Smooth muscle cell (in vitro differentiated cells): ENCODE results near the gene PXMP2. TPM values are rescaled to one million over a fixed set of nuclear protein-coding genes. Genes with fewer than 3 reads are reported as not detected.
"Not testable (repeated sequence)": the region's sequence is repeated elsewhere in the genome, so short reads cannot be mapped to it uniquely, and the experiment has no call there.

ENCODE experiments used
- DNase-seq: peaks from one replicate; lab custom pipeline; 2025; ENCODE audit not compliant: unreplicated experiment; lab: John Stamatoyannopoulos, UW
- H2AFZ ChIP-seq: fragments of 200-600 bp; sonication (generic); 2 replicates; pipeline ENCODE4 v1.6.0; 2016; ENCODE audit warnings: antibody characterized with exemption, low read depth, mild to moderate bottlenecking
- H3F3A ChIP-seq: fragments of 200-600 bp; sonication (generic); 2 replicates; pipeline ENCODE4 v1.6.0; 2017; ENCODE audit warnings: antibody characterized with exemption, low read depth
- H3K27ac ChIP-seq: fragments of 200-600 bp; sonication (generic); 2 replicates; pipeline ENCODE4 v1.5.1; 2016; ENCODE audit warnings: low read depth, mild to moderate bottlenecking
- H3K27me3 ChIP-seq: fragments of 200-600 bp; sonication (generic); 2 replicates; pipeline ENCODE4 v1.6.1; 2016; ENCODE audit warnings: low read depth, mild to moderate bottlenecking
- H3K36me3 ChIP-seq: fragments of 200-600 bp; sonication (generic); 2 replicates; pipeline ENCODE4 v1.5.1; 2016; ENCODE audit warnings: low read depth
- H3K4me1 ChIP-seq: fragments of 200-600 bp; sonication (generic); 2 replicates; pipeline ENCODE4 v1.5.1; 2016; ENCODE audit warnings: low read depth
- H3K4me2 ChIP-seq: fragments of 200-600 bp; sonication (generic); 2 replicates; pipeline ENCODE4 v1.6.0; 2016; ENCODE audit warnings: mild to moderate bottlenecking
- H3K4me3 ChIP-seq: fragments of 200-600 bp; sonication (generic); 2 replicates; pipeline ENCODE4 v1.5.1; 2016; ENCODE audit warnings: mild to moderate bottlenecking
- H3K79me2 ChIP-seq: fragments of 200-600 bp; sonication (generic); 2 replicates; pipeline ENCODE4 v1.6.0; 2016; ENCODE audit warnings: low read depth, mild to moderate bottlenecking
- H3K9ac ChIP-seq: fragments of 200-600 bp; sonication (generic); 2 replicates; pipeline ENCODE4 v1.6.0; 2016; ENCODE audit warnings: low read depth
- H3K9me3 ChIP-seq: fragments of 200-600 bp; sonication (generic); replicated peaks from 2 replicates; pipeline ENCODE4 v1.5.1; 2016; ENCODE audit warnings: low read depth
- H4K20me1 ChIP-seq: fragments of 200-600 bp; sonication (generic); 2 replicates; pipeline ENCODE4 v1.6.0; 2016; ENCODE audit warnings: low read depth
- WGBS: methylation state at CpG from one replicate; pipeline ENCODE4 v1.1.7; 2016; ENCODE audit warnings: low lambda C conversion rate; 5-methylcytosine and 5-hydroxymethylcytosine counted together
- polyA plus RNA-seq: library from polyadenylated mRNA; unstranded; fragments of >200 nt; fragmentation: Nextera tagmentation; extraction: Ambion mirVana; gene quantifications from 2 replicates; pipeline ENCODE4 v1.2.1, GENCODE V29; 2016
- small RNA-seq: library from RNA; depleted of rRNA; stranded (forward); fragments of <200 nt; gene quantifications from one replicate; pipeline ENCODE3, GENCODE V24; 2014
- total RNA-seq: library from RNA; depleted of rRNA; stranded (reverse); fragments of >200 nt; gene quantifications from 2 replicates; pipeline ENCODE4 v1.2.3, GENCODE V29; 2014
- TF ChIP-seq, protein P1 (sequence below): fragments of 200-600 bp; sonication (generic); IDR thresholded peaks from 2 replicates; pipeline ENCODE4 v1.5.1; 2017; ENCODE audit warnings: borderline replicate concordance, mild to moderate bottlenecking, antibody characterized with exemption; ENCODE audit not compliant: insufficient read depth, poor library complexity, severe bottlenecking

Gene PXMP2
- total and polyA plus RNA-seq, 2 experiments from 2014 or later = 14.7 to 25.0 TPM

DNA sequence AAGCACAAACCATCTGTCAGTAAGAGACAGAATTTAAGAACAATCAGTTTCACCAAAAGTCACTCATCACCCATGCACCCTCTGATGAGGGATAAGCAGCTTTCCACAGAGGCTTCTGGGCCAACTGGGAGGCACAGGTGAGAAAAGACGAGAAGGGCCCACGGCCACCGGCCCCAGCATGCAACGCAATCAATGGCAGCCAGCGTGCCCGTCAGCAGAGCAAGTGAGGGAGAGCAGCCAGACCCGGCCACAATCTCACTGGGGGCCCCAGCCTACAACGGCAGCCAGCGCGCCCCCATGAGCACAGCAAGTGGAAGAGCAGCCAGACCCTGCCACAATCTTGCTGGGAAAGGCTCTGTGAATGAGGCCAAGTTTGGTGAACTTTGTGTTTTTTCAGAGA is 60.9 kb downstream of the PXMP2 start:
- 95% methylated on average over 10 of the region's 10 CpGs for WGBS
- no peaks in the 10 kb centered on the region for H3K27me3 ChIP-seq
- no peak overlapping the region for H2AFZ ChIP-seq
- no peak for DNase-seq
- no peaks in the 10 kb centered on the region for H3K4me1 ChIP-seq
- H3K36me3 ChIP-seq = peaks cover 7% of the 10 kb centered on the region
- H4K20me1 ChIP-seq = peaks cover 97% of the 10 kb centered on the region
- no peak overlapping the region for H3K27ac ChIP-seq
- no peak overlapping the region for H3K4me3 ChIP-seq
- no peak overlapping the region for H3K4me2 ChIP-seq
- H3F3A ChIP-seq = no peaks in the 10 kb centered on the region
- peaks cover 85% of the 10 kb centered on the region for H3K79me2 ChIP-seq
- no peak overlapping the region for H3K9ac ChIP-seq
- no peaks in the 10 kb centered on the region for H3K9me3 ChIP-seq
- TF ChIP-seq, protein P1, sequence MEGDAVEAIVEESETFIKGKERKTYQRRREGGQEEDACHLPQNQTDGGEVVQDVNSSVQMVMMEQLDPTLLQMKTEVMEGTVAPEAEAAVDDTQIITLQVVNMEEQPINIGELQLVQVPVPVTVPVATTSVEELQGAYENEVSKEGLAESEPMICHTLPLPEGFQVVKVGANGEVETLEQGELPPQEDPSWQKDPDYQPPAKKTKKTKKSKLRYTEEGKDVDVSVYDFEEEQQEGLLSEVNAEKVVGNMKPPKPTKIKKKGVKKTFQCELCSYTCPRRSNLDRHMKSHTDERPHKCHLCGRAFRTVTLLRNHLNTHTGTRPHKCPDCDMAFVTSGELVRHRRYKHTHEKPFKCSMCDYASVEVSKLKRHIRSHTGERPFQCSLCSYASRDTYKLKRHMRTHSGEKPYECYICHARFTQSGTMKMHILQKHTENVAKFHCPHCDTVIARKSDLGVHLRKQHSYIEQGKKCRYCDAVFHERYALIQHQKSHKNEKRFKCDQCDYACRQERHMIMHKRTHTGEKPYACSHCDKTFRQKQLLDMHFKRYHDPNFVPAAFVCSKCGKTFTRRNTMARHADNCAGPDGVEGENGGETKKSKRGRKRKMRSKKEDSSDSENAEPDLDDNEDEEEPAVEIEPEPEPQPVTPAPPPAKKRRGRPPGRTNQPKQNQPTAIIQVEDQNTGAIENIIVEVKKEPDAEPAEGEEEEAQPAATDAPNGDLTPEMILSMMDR = no peak

DNA sequence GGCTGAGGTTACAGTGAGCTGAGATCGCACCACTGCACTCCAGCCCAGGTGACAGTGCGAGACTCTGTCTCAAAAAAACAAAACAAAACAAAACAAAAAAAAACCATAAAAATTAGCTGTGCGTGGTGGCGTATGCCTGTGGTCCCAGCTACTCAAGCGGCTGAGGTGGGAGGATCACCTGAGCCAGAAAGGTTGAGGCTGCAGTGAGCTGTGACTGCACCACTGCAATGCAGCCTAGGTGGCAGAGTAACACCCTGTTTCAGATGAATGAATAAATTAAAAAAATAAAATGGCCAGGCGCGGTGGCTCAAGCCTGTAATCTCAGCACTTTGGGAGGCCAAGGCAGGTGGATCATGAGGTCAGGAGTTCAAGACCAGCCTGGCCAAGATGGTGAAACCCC is 66.3 kb downstream of the PXMP2 start:
- not testable (repeated sequence) for H3K36me3 ChIP-seq, H3K4me1 ChIP-seq, H3K4me2 ChIP-seq, H3K27me3 ChIP-seq, H3F3A ChIP-seq, H3K9ac ChIP-seq, H3K4me3 ChIP-seq, H3K9me3 ChIP-seq, DNase-seq, H2AFZ ChIP-seq
- Histone ChIP-seq H3K27ac (peak overlapping the region; percentile 2), H3K79me2 (peaks cover 95% of the 10 kb centered on the region), H4K20me1 (peaks cover 98% of the 10 kb centered on the region)
- WGBS = 100% methylated on average over 7 of the region's 7 CpGs

DNA sequence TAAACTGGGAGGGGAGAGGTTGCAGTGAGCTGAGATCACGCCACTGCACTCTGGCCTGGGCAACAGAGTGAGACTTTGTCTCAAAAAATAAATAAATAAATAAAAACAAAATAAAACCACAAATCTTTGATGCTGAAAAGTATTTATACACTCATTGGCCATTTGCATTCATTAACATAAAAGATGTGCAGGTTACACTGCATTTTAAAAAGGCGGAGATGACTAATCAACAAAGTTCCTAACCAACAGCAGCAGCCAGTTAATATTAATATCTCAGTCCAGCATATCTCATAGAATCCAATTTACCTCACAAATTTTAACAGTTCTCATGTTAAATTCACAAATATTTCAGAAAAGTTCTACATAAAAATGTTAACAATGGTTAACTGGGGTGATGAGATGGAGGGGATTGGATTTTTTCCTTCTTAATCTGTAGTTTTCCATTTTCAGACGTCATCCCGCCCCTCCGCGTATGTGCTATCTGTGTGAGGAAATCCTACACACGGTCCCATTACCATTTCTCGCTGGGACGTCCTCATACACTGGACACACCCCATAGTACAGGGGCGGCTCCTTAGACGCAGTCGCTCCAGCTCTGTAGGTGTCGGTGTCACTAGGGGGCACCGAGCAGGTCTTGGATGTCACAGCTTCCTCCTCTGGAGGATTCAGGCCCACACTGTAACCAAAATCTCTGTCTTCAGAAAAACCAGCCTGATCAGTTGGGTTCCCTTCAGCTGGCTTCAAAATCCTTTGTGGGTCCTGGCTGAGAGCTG is 67.0 kb downstream of the PXMP2 start:
- no peak overlapping the region for H3K27ac ChIP-seq
- no peak overlapping the region for H3K9ac ChIP-seq
- DNase-seq = no peak
- H3F3A ChIP-seq = peaks cover 7% of the 10 kb centered on the region
- peaks cover 95% of the 10 kb centered on the region for H3K79me2 ChIP-seq
- 92% methylated on average over 14 of the region's 14 CpGs for whole genome bisulfite sequencing
- H3K36me3 ChIP-seq = peaks cover 5% of the 10 kb centered on the region
- H2AFZ ChIP-seq = no peak overlapping the region
- TF ChIP-seq, protein P1 = no peak
- no peaks in the 10 kb centered on the region for H3K4me1 ChIP-seq
- H3K9me3 ChIP-seq = no peaks in the 10 kb centered on the region
- H3K4me2 ChIP-seq = no peak overlapping the region
- H3K27me3 ChIP-seq = no peaks in the 10 kb centered on the region
- peaks cover 98% of the 10 kb centered on the region for H4K20me1 ChIP-seq
- no peak overlapping the region for H3K4me3 ChIP-seq

Small RNA genes within 50 kb of the gene (small RNA-seq; reads per million reads assigned to genes)
- gene RNA5SP379 = 0.79 reads per million, percentile 26 among the genes with 10 or more reads in this experiment

Other genes starting within 250 kb of the PXMP2 start
- 2.3 and 7.9 TPM in 2 replicates for gene FBRSL1, start 197.4 kb upstream of the PXMP2 start, total RNA-seq
- gene FBRSL1, start 197.4 kb upstream of the PXMP2 start, polyA plus RNA-seq = 17.6 and 31.4 TPM in 2 replicates
- not detected in 2 replicates for gene LRCOL1, start 77.0 kb upstream of the PXMP2 start, total RNA-seq
- gene LRCOL1, start 77.0 kb upstream of the PXMP2 start, polyA plus RNA-seq = not detected in 2 replicates
- gene P2RX2, start 68.8 kb upstream of the PXMP2 start, total RNA-seq = not detected in 2 replicates
- gene P2RX2, start 68.8 kb upstream of the PXMP2 start, polyA plus RNA-seq = not detected in 2 replicates
- 11.0 and 11.5 TPM in 2 replicates for gene POLE, start 245 bp upstream of the PXMP2 start, total RNA-seq
- gene POLE, start 245 bp upstream of the PXMP2 start, polyA plus RNA-seq = 8.5 and 9.2 TPM in 2 replicates
- gene PGAM5, start 23.3 kb downstream of the PXMP2 start, total RNA-seq = 16.4 and 16.8 TPM in 2 replicates
- gene PGAM5, start 23.3 kb downstream of the PXMP2 start, polyA plus RNA-seq = 13.5 and 17.7 TPM in 2 replicates
- 90.5 and 94.8 TPM in 2 replicates for gene ANKLE2, start 74.2 kb downstream of the PXMP2 start, total RNA-seq
- gene ANKLE2, start 74.2 kb downstream of the PXMP2 start, polyA plus RNA-seq = 56.4 and 79.8 TPM in 2 replicates
- gene GOLGA3, start 141.3 kb downstream of the PXMP2 start, total RNA-seq = 34.5 and 60.1 TPM in 2 replicates
- 25.1 and 53.1 TPM in 2 replicates for gene GOLGA3, start 141.3 kb downstream of the PXMP2 start, polyA plus RNA-seq
- gene CHFR, start 200.0 kb downstream of the PXMP2 start, total RNA-seq = 24.0 and 27.5 TPM in 2 replicates
- 24.0 and 26.2 TPM in 2 replicates for gene CHFR, start 200.0 kb downstream of the PXMP2 start, polyA plus RNA-seq